Measurements from ENCODE around the gene ZSCAN9. TPM values are rescaled to one million over a fixed set of nuclear protein-coding genes. Genes with fewer than 3 reads are reported as not detected.

Gene ZSCAN9
- 1 to 10 TPM; 1.7 to 1.8 TPM for total RNA-seq

DNA sequence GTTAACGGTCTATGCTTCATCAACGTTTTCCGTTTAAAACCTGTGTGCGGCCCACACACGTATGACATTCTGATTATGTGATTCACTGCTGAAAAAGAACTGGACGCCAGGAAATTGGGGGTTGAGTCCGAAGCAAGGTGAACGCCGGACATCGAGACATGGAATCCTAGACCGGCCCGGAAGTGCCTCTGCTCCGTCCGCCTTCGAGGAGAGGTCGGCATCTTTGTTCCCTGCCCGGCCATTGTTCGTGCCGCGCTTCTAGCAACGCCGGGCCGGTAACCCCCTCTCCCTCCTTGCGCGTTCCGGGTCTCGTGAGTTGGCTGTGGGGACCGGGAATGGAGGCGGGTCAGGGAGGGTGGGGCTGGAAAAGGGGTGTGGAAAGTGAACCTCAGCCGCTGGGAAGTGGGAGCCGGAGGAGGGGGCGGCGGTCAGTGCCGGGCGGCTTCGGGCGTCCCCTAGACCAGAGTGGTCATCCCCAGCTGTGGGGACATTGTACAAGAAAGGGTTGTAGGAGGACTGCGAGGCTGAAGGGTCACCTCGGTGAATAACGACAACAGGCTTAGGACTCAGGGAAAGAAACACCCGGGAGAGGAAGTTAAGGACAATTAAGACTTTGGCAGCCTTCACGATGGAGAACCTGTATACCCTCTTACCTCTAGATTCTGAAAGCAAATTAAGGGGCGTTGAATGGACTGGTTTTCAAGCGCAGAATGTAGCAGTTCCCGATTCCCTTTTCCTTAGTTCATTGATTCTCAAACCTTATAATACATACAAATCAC lies at the start of gene ZSCAN9:
Gene ZSCAN9, plus strand, starts transcription at position 220 of the 779 bp plus-strand sequence. CDS start 1,810 bp downstream, outside the sequence.
- ChIA-PET CTCF (no interaction called here), POLR2A (no interaction called here)
- Mint-ChIP-seq H3K9me3 (ENCODE audit: low read depth) (no peaks in the 10 kb centered on the region), H3K36me3 (ENCODE audit: low read depth) (no peaks in the 10 kb centered on the region), H3K4me1 (peaks cover 12% of the 10 kb centered on the region), H3K4me3 (peak within 1 kb of the TSS; percentile 77), H3K27ac (peak within 1 kb of the TSS; percentile 48), H3K27me3 (peaks cover 34% of the 10 kb centered on the region)
- intact Hi-C loops (cut with DNase I, micrococcal nuclease) = no loop called here
- peak; percentile 64 for DNase-seq
- peak; percentile 71 for ATAC-seq

DNA sequence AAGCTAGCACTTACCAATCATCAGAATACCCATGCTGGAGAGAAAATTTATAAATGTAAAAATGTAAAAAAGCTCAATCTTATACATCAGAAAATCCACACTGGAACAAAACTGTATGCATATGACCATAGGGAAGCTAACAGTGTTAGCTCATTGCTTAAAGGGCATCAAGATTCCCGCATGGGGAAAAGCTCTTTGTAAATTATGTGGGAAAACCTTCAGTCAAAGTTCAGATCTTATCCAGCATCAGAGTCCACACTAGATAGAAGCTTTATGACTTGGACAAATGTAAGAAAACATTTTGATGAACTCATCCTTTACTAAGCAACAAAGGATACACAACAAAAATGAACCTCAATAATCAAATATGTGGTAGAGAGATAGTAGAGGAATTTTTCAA lies 48.7 kb upstream of the ZSCAN9 start:
- ATAC-seq (no peak), DNase-seq (no peak)
- H3K4me3 Mint-ChIP-seq = no peak overlapping the region
- H3K27ac Mint-ChIP-seq = no peak overlapping the region
- ChIA-PET CTCF (no interaction called here), POLR2A (no interaction called here)
- peaks cover 16% of the 10 kb centered on the region for H3K27me3 Mint-ChIP-seq
- peaks cover 2% of the 10 kb centered on the region for H3K9me3 Mint-ChIP-seq (ENCODE audit: low read depth)
- H3K4me1 Mint-ChIP-seq = no peaks in the 10 kb centered on the region
- intact Hi-C loops (cut with DNase I, micrococcal nuclease) = no loop called here
- peaks cover 2% of the 10 kb centered on the region for H3K36me3 Mint-ChIP-seq (ENCODE audit: low read depth)

DNA sequence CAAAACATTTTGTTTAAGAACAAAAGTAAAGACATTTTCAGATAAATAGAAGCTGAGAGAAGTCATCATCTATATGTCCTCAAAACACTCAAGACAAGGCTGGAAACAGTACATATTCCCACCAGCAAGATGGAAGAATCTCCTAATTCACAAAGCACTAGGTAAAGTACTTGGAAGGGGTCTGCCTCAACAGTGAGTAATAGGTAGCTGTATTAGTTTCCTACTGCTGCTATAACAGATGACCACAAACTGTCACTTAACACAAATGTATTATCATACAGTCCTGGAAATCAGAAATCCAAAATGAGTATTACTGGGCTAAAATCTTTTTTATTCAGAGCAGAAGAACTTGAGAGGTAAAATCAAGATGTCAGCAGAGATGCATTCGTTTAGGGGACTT lies 42.8 kb upstream of the ZSCAN9 start:
- ATAC-seq (no peak), DNase-seq (no peak)
- H3K27me3 Mint-ChIP-seq = peaks cover 12% of the 10 kb centered on the region
- no peak overlapping the region for H3K4me3 Mint-ChIP-seq
- ChIA-PET POLR2A (interaction anchor here (0.5 kb wide), 1 partner anchor 483 kb away, joined by 7 read pairs; no protein-coding TSS in a partner anchor), CTCF (no interaction called here)
- no peak overlapping the region for H3K27ac Mint-ChIP-seq
- H3K9me3 Mint-ChIP-seq (ENCODE audit: low read depth) = peaks cover 11% of the 10 kb centered on the region
- intact Hi-C loops (cut with DNase I, micrococcal nuclease) = no loop called here
- no peaks in the 10 kb centered on the region for H3K4me1 Mint-ChIP-seq
- peaks cover 1% of the 10 kb centered on the region for H3K36me3 Mint-ChIP-seq (ENCODE audit: low read depth)

DNA sequence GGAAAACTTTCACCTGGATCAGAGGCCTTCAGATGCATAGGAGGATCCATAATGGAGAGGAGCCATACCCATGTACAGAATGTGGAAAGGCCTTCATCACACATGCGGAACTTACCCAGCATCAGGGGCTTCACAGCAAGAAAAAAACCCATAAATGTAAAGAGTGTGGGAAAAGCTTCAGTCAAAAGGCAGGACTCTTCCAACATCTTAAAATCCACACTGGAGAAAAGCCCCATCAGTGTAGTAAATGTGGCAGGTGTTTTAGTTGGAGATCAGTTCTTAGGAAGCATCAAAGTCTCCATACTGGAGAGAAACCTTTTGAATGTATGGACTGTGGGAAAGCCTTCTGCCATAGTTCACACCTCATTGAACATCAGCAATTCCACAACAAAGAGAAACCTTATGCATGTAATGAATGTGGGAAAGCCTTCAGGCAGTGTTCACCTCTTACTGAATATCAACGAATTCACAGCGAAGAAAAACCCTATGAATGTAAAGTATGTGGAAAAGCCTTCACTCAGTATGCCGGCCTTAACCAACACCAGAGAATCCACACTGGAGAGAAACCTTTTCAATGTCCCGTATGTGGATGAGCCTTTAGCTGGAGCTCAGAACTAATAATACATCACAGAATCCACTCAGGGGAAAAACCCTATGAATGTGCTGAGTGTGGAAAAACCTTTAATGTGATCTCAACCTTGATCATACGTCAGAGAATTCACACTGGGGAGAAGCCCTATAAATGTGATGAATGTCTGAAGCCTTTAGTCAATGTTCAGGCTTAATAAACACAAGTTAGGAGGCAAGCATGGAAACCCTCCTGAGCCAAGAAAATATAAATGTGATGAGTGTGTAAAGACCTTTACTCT lies 36.7 kb upstream of the ZSCAN9 start:
- no peak overlapping the region for H3K27ac Mint-ChIP-seq
- DNase-seq = no peak
- intact Hi-C loops (cut with DNase I, micrococcal nuclease) = no loop called here
- ATAC-seq = no peak
- no peaks in the 10 kb centered on the region for H3K4me1 Mint-ChIP-seq
- no peaks in the 10 kb centered on the region for H3K27me3 Mint-ChIP-seq
- H3K36me3 Mint-ChIP-seq (ENCODE audit: low read depth) = peaks cover 8% of the 10 kb centered on the region
- peaks cover 38% of the 10 kb centered on the region for H3K9me3 Mint-ChIP-seq (ENCODE audit: low read depth)
- POLR2A ChIA-PET = no interaction called here
- CTCF ChIA-PET = no interaction called here
- no peak overlapping the region for H3K4me3 Mint-ChIP-seq

DNA sequence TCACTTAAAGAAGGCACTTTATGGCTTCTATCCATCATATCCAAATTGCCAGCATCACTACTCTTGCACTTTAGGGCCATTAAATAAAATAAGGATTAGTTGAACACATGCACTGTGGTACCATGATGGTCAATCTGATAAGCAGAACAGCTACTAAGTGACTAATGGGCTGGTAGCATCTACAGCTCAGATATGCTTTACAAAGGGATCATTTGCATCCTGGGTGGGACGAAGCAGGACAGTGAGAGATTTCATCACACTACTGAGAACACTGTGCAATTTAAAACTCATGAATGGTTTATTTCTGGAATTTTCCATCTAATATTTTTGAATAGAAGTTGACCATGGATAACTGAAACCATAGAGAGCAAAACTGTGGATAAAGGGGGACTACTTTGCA lies 25.1 kb upstream of the ZSCAN9 start:
- Mint-ChIP-seq H3K27me3 (peaks cover 42% of the 10 kb centered on the region), H3K27ac (no peak overlapping the region), H3K4me1 (peaks cover 3% of the 10 kb centered on the region), H3K9me3 (ENCODE audit: low read depth) (peaks cover 23% of the 10 kb centered on the region), H3K4me3 (no peak overlapping the region), H3K36me3 (ENCODE audit: low read depth) (no peaks in the 10 kb centered on the region)
- intact Hi-C loops (cut with DNase I, micrococcal nuclease) = no loop called here
- POLR2A ChIA-PET = no interaction called here
- CTCF ChIA-PET = no interaction called here
- DNase-seq (no peak), ATAC-seq (no peak)

DNA sequence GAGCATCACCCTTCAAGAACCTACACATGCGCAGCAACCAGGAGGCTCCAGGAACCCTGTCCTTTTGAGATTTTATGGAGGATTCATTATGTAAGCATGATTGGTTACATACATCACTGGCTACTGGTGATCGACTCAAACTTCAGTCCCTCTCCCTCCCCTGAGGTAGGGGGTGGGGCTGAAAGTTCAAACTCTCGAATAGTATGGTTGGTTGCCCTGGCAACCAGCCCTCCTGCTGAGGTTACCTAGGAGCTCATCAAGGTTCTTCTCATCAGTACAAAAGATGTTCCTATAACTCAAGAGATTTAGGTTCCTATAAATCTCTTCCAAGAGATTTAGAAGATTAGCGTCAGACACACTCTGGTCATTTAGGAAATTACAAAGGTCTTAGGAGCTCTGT lies 21.9 kb upstream of the ZSCAN9 start:
- POLR2A ChIA-PET = no interaction called here
- CTCF ChIA-PET = no interaction called here
- peaks cover 4% of the 10 kb centered on the region for H3K36me3 Mint-ChIP-seq (ENCODE audit: low read depth)
- intact Hi-C loops (cut with DNase I, micrococcal nuclease) = no loop called here
- H3K9me3 Mint-ChIP-seq (ENCODE audit: low read depth) = peaks cover 15% of the 10 kb centered on the region
- H3K27me3 Mint-ChIP-seq = peaks cover 55% of the 10 kb centered on the region
- H3K4me1 Mint-ChIP-seq = peaks cover 15% of the 10 kb centered on the region
- H3K27ac Mint-ChIP-seq = no peak overlapping the region
- no peak overlapping the region for H3K4me3 Mint-ChIP-seq
- DNase-seq (no peak), ATAC-seq (no peak)

DNA sequence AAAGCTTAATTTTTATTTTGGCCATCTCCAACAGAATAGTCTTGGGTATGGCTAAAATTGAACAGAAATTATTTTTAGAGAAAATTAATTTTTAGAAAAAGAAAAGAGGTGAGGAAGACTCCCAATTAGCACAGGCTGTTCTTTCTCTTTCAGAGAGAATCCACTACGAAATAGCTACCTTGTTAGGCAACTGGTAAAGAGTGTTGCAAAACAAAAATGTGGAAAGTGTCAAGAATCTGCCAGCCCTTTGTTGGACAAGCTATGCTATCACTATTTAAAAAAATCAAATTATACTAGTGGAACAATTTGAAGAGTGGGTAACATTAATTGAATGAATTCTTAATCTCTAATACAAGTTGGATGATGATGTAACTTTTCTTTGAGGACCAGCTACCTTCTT lies 19.2 kb upstream of the ZSCAN9 start:
- DNase-seq = no peak
- no peak overlapping the region for H3K27ac Mint-ChIP-seq
- intact Hi-C loops (cut with DNase I, micrococcal nuclease) = no loop called here
- no peak overlapping the region for H3K4me3 Mint-ChIP-seq
- peaks cover 6% of the 10 kb centered on the region for H3K9me3 Mint-ChIP-seq (ENCODE audit: low read depth)
- H3K4me1 Mint-ChIP-seq = peaks cover 18% of the 10 kb centered on the region
- CTCF ChIA-PET = interaction anchor here (0.6 kb wide), 1 partner anchor 1631 kb away, joined by 4 read pairs; no protein-coding TSS in a partner anchor
- POLR2A ChIA-PET = interaction anchor here (0.6 kb wide), 1 partner anchor 21 kb away, joined by 3 read pairs; no protein-coding TSS in a partner anchor
- H3K27me3 Mint-ChIP-seq = peaks cover 50% of the 10 kb centered on the region
- ATAC-seq = no peak
- H3K36me3 Mint-ChIP-seq (ENCODE audit: low read depth) = peaks cover 4% of the 10 kb centered on the region

DNA sequence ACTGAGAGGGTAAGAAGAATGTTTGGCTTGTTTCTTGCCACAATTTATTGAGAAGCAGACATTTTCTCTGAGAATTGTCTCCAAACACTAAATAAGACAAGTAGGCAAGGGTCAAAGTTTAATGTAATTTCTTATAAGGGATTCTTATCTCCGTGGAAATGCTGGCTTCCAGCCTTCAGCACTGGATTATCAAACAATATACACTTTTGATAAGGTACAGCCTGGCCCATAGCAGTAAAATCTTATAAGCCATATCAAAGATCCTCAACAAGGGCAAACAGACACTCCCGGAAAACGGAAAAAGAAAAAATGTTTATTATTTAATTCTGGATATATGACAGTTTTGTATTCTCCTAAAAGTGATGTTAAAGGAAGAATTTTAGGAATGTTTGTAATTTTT lies 18.5 kb upstream of the ZSCAN9 start:
- H3K27ac Mint-ChIP-seq = no peak overlapping the region
- CTCF ChIA-PET = interaction anchor here (0.5 kb wide), 1 partner anchor 336 kb away, joined by 3 read pairs; no protein-coding TSS in a partner anchor
- peaks cover 18% of the 10 kb centered on the region for H3K4me1 Mint-ChIP-seq
- peaks cover 4% of the 10 kb centered on the region for H3K36me3 Mint-ChIP-seq (ENCODE audit: low read depth)
- intact Hi-C loops (cut with DNase I, micrococcal nuclease) = no loop called here
- no peak for DNase-seq
- POLR2A ChIA-PET = interaction anchor here (0.8 kb wide), 1 partner anchor 15 kb away, joined by 4 read pairs; no protein-coding TSS in a partner anchor
- H3K4me3 Mint-ChIP-seq = no peak overlapping the region
- H3K27me3 Mint-ChIP-seq = peaks cover 55% of the 10 kb centered on the region
- peaks cover 6% of the 10 kb centered on the region for H3K9me3 Mint-ChIP-seq (ENCODE audit: low read depth)
- ATAC-seq = no peak

DNA sequence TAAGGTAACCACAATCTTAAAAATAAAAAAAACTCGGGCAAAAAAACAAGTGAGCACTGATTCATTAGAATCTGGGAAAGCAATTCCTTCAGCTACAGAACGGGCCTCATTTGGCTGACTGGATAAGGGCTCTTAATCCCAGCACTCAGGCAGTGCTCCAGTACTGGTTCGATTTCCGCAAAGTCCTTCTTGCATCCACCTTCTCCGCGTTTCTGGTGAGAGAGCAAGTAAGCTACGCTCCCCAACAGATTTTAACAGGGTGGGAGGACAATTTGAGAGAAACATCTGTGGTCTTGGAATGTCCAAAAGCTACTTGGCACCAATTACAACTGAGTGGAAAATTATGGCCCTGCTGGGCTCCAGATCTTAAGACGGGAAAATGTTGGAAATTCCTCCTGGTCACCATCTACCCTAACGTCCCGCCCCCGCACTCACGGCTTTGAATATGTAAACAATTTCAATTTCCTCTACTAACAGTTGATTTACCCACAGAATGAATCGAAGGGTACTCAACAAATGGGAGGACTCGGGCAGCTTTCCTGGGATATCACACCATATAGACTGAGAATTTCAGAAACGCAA lies 18.1 kb upstream of the ZSCAN9 start:
- Mint-ChIP-seq H3K4me1 (peaks cover 23% of the 10 kb centered on the region), H3K27me3 (peaks cover 60% of the 10 kb centered on the region), H3K36me3 (ENCODE audit: low read depth) (peaks cover 4% of the 10 kb centered on the region), H3K9me3 (ENCODE audit: low read depth) (peaks cover 6% of the 10 kb centered on the region), H3K4me3 (peak overlapping the region; percentile 66), H3K27ac (no peak overlapping the region)
- POLR2A ChIA-PET = interaction anchor here (0.8 kb wide), 1 partner anchor 16 kb away, joined by 4 read pairs; no protein-coding TSS in a partner anchor
- CTCF ChIA-PET = interaction anchor here (0.5 kb wide), 1 partner anchor 336 kb away, joined by 3 read pairs; no protein-coding TSS in a partner anchor
- intact Hi-C loops (cut with DNase I, micrococcal nuclease) = no loop called here
- no peak for DNase-seq
- ATAC-seq = no peak

DNA sequence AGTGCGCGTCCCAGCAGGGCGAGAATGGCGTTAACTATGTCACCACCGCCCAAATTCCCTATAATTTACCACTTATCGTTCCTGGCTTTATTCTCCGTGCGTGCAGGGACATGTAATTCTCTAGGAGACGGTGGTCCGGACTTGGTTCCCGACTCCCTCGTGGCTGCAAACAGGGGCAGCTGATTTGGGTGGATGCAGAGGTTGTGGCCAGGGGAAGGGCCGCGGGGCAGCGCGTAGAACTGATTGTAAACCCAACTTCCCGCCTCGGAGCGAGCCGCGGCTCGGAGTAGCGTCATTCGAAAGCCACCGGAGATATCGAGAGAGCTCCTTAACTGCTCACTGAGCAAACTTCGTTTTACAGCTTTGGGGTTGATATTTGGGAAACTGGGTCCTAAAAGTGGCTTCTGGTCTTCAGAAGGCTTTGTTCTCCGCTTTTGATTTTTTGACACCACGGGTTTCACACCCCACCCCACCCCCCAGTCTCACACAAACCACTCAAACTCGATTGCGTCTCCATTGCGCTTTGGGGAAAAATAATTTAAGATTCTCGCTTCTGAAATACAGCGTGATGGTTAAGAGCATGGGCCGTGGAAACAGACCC lies 17.5 kb upstream of the ZSCAN9 start:
- intact Hi-C loops (cut with DNase I, micrococcal nuclease) = no loop called here
- Mint-ChIP-seq H3K27ac (no peak overlapping the region), H3K36me3 (ENCODE audit: low read depth) (peaks cover 4% of the 10 kb centered on the region), H3K4me1 (peaks cover 26% of the 10 kb centered on the region), H3K27me3 (peaks cover 64% of the 10 kb centered on the region), H3K9me3 (ENCODE audit: low read depth) (peaks cover 6% of the 10 kb centered on the region), H3K4me3 (peak overlapping the region; percentile 66)
- ChIA-PET CTCF (interaction anchor here (0.8 kb wide), 1 partner anchor 1073 kb away, joined by 3 read pairs; no protein-coding TSS in a partner anchor), POLR2A (no interaction called here)
- DNase-seq (peak; percentile 57), ATAC-seq (peak; percentile 78)

DNA sequence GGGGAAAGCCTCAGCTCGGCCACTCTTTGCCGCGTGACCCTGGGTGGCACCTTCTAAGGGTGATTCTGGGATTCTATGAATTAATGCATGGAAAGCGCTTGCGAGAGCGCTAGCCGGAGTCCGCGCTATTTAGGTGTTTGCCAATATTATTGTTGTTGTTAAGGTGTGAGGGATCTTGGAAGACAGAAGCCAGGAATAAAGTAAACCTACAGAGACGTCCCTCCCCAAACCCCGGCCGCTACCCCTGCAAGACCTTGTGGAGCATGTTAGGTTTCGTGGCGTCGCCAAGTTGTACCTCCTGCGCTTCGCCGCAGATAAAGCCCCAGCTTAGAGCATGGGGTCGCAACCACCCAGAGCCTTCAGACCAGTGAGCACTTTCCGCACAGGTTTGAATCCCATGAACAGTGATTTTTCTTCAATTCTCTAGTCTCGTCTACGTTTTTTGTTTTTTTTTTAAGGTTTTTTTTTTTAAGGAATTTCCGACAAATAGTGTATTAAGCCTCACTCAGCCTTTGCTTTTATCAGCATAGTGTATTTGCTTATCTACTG lies 16.9 kb upstream of the ZSCAN9 start:
- ChIA-PET CTCF (interaction anchor here (0.8 kb wide), 1 partner anchor 1074 kb away, joined by 3 read pairs; no protein-coding TSS in a partner anchor), POLR2A (no interaction called here)
- Mint-ChIP-seq H3K4me3 (peak overlapping the region; percentile 66), H3K27me3 (peaks cover 70% of the 10 kb centered on the region), H3K4me1 (peaks cover 28% of the 10 kb centered on the region), H3K27ac (no peak overlapping the region), H3K9me3 (ENCODE audit: low read depth) (peaks cover 6% of the 10 kb centered on the region), H3K36me3 (ENCODE audit: low read depth) (peaks cover 4% of the 10 kb centered on the region)
- intact Hi-C loops (cut with DNase I, micrococcal nuclease) = no loop called here
- ATAC-seq (no peak), DNase-seq (no peak)

Measured in activated CD4-positive, alpha-beta T cell treated with anti-CD3 and anti-CD28 coated beads for 36 hours (primary cell).